Natural killer cell (primary cell): ENCODE results near the gene FGF12. TPM values are rescaled to one million over a fixed set of nuclear protein-coding genes. Genes with fewer than 3 reads are reported as not detected.
"Not testable (repeated sequence)": the region's sequence is repeated elsewhere in the genome, so short reads cannot be mapped to it uniquely, and the experiment has no call there.

Source experiments
- ATAC-seq, 3 donors: fragments of 150-1000 bp in 2 of 3; fragments of 200-7000 bp in 1 of 3; cut with Tn5 transposase; 1 replicate in 1 of 3; 2 replicates in 2 of 3; pipeline ENCODE4 v1.10.0; 2021; ENCODE audit warnings: mild to moderate bottlenecking in 2 of 3, moderate library complexity in 2 of 3
- DNase-seq, 2 donors: peaks; one replicate each; pipeline versions ENCODE4 v3.0.0 to v3.0.0-alpha.2; 2013 to 2021; ENCODE audit warnings: mixed read lengths in 1 of 2
- H3K27ac ChIP-seq: one replicate; pipeline ENCODE4 v1.5.1; 2013; ENCODE audit warnings: mild to moderate bottlenecking, low read length
- H3K27me3 ChIP-seq: one replicate; pipeline ENCODE4 v1.6.1; 2013; ENCODE audit warnings: low read length; ENCODE audit not compliant: control insufficient read depth, insufficient read depth
- H3K36me3 ChIP-seq: one replicate; pipeline ENCODE4 v1.6.1; 2013; ENCODE audit warnings: low read length; ENCODE audit not compliant: control insufficient read depth, insufficient read depth
- H3K4me1 ChIP-seq: one replicate; pipeline ENCODE4 v1.6.1; 2013; ENCODE audit warnings: low read length; ENCODE audit not compliant: control insufficient read depth, insufficient read depth
- H3K4me3 ChIP-seq: one replicate; pipeline ENCODE4 v1.5.1; 2013; ENCODE audit warnings: low read length
- H3K9me3 ChIP-seq: one replicate; pipeline ENCODE4 v1.6.1; 2013; ENCODE audit warnings: low read length; ENCODE audit not compliant: control insufficient read depth, insufficient read depth
- H3K27ac Mint-ChIP-seq, 2 donors: one replicate each; pipeline ENCODE4 v1.8.0; 2022; ENCODE audit warnings: mild to moderate bottlenecking in 2 of 2, mixed read lengths in 2 of 2, moderate library complexity in 1 of 2
- H3K27me3 Mint-ChIP-seq, 2 donors: one replicate each; pipeline ENCODE4 v1.8.0; 2022; ENCODE audit warnings: low read depth in 2 of 2, mixed read lengths in 2 of 2
- H3K36me3 Mint-ChIP-seq: one replicate; pipeline ENCODE4 v1.8.0; 2022; ENCODE audit warnings: mixed read lengths
- H3K4me1 Mint-ChIP-seq, 2 donors: one replicate each; pipeline ENCODE4 v1.8.0; 2022; ENCODE audit warnings: mixed read lengths in 2 of 2
- H3K4me3 Mint-ChIP-seq: one replicate; pipeline ENCODE4 v1.8.0; 2022; ENCODE audit warnings: mild to moderate bottlenecking, moderate library complexity, mixed read lengths
- H3K9me3 Mint-ChIP-seq, 2 donors: one replicate each; pipeline ENCODE4 v1.8.0; 2022; ENCODE audit warnings: mixed read lengths in 2 of 2
- CTCF ChIP-seq: fragments of 200-600 bp; IDR thresholded peaks from one replicate; pipeline ENCODE4 v1.8.0; 2022; ENCODE audit warnings: antibody characterized with exemption
- WGBS: methylation state at CpG from one replicate; pipeline ENCODE4 v1.1.7; 2013; ENCODE audit warnings: missing lambda C conversion rate; ENCODE audit not compliant: insufficient coverage; 5-methylcytosine and 5-hydroxymethylcytosine counted together
- intact Hi-C: fragments of 100-400 bp; cut with micrococcal nuclease; formaldehyde crosslinking; loops from one replicate; pipeline ENCODE4 v1.14.2; 2022
- total RNA-seq, 4 donors: library from RNA; stranded (reverse); fragments of 120-200 nt in 1 of 4; gene quantifications; one replicate each; pipeline versions ENCODE4 v1.2.3 to v1.2.4, GENCODE V29; 2013 to 2022

FGF12 gene
- not detected for total RNA-seq
- not detected for total RNA-seq (2013)

- ATAC-seq (no peak), DNase-seq (peak in 1 of 2 donors; percentile 3)
- Histone ChIP-seq H3K9me3 (peaks cover 4% of the 10 kb centered on the region), H3K27me3 (no peaks in the 10 kb centered on the region), H3K4me3 (no peak within 1 kb of the TSS), H3K36me3 (no peaks in the 10 kb centered on the region), H3K27ac (no peak within 1 kb of the TSS), H3K4me1 (no peaks in the 10 kb centered on the region)
- no peak for TF ChIP-seq CTCF
- Mint-ChIP-seq H3K4me3 (no peak within 1 kb of the TSS), H3K9me3 (peaks cover 3 to 4% of the 10 kb centered on the region in 2 donors), H3K4me1 (no peaks in the 10 kb centered on the region), H3K36me3 (no peaks in the 10 kb centered on the region), H3K27me3 (peaks cover 6 to 12% of the 10 kb centered on the region in 2 donors), H3K27ac (no peak within 1 kb of the TSS)
- WGBS, result 10% methylated on average over 36 of the region's 36 CpGs
- intact Hi-C loops, result no loop called here
These were observed at the start of gene FGF12 for GRCh38 chr3:192727032-192727847. TSS of gene FGF12 (minus strand) at chr3:192727541.

- DNase-seq, H3K9me3 ChIP-seq, H3K27ac ChIP-seq, H3K36me3 ChIP-seq, H3K4me3 Mint-ChIP-seq, H3K27me3 ChIP-seq, H3K4me1 Mint-ChIP-seq, H3K4me1 ChIP-seq, H3K27ac Mint-ChIP-seq, H3K4me3 ChIP-seq, H3K27me3 Mint-ChIP-seq, intact Hi-C loops, H3K36me3 Mint-ChIP-seq, ATAC-seq: not testable (repeated sequence)
- 70% methylated on average over 4 of the region's 4 CpGs for WGBS
- peaks cover 14 to 16% of the 10 kb centered on the region in 2 donors for H3K9me3 Mint-ChIP-seq
These were observed 47.0 kb upstream of the FGF12 start for GRCh38 chr3:192774341-192774740.

GRCh38 chr3:192772240-192772894 lies 45.0 kb upstream of the FGF12 start:
- ATAC-seq (no peak), DNase-seq (no peak)
- no peak overlapping the region for H3K4me3 Mint-ChIP-seq
- no peak for TF ChIP-seq CTCF
- Histone ChIP-seq H3K27me3 (no peaks in the 10 kb centered on the region), H3K4me3 (no peak overlapping the region), H3K9me3 (peaks cover 8% of the 10 kb centered on the region), H3K4me1 (no peaks in the 10 kb centered on the region), H3K36me3 (no peaks in the 10 kb centered on the region), H3K27ac (no peak overlapping the region)
- no peaks in the 10 kb centered on the region for H3K36me3 Mint-ChIP-seq
- 41% methylated on average over 3 of the region's 5 CpGs for WGBS
- H3K4me1 Mint-ChIP-seq, result no peaks in the 10 kb centered on the region
- no peak overlapping the region for H3K27ac Mint-ChIP-seq
- intact Hi-C loops, result no loop called here
- peaks cover 12 to 14% of the 10 kb centered on the region in 2 donors for H3K9me3 Mint-ChIP-seq
- H3K27me3 Mint-ChIP-seq, result no peaks in the 10 kb centered on the region

- no peak overlapping the region for H3K4me3 ChIP-seq
- H3K27me3 ChIP-seq, result no peaks in the 10 kb centered on the region
- H3K36me3 Mint-ChIP-seq, result no peaks in the 10 kb centered on the region
- no peak overlapping the region for H3K4me3 Mint-ChIP-seq
- peaks cover 4 to 10% of the 10 kb centered on the region in 2 donors for H3K9me3 Mint-ChIP-seq
- TF ChIP-seq CTCF, result no peak
- H3K4me1 ChIP-seq, result no peaks in the 10 kb centered on the region
- ATAC-seq, result no peak
- H3K27ac ChIP-seq, result no peak overlapping the region
- H3K4me1 Mint-ChIP-seq, result no peaks in the 10 kb centered on the region
- H3K27ac Mint-ChIP-seq, result no peak overlapping the region
- no peaks in the 10 kb centered on the region for H3K36me3 ChIP-seq
- 87% methylated on average over 7 of the region's 7 CpGs for WGBS
- intact Hi-C loops, result no loop called here
- no peak for DNase-seq
- no peaks in the 10 kb centered on the region for H3K9me3 ChIP-seq
- no peaks in the 10 kb centered on the region for H3K27me3 Mint-ChIP-seq
These were observed 31.3 kb upstream of the FGF12 start for GRCh38 chr3:192758654-192759053.
